WTC11 (cell line): ENCODE results near the gene SIPA1L3. TPM values are rescaled to one million over a fixed set of nuclear protein-coding genes. Genes with fewer than 3 reads are reported as not detected.

Experiments used
- ATAC-seq: fragments of 200-7000 bp; cut with Tn5 transposase; 2 replicates; pipeline ENCODE4 v1.10.0; 2021; ENCODE audit warnings: mild to moderate bottlenecking, moderate library complexity
- CTCF ChIA-PET: fragments of 300-600 bp; sonication (Branson Sonifier 250); formaldehyde crosslinking; loops from one replicate; lab custom pipeline; 2021; ENCODE audit warnings: antibody characterized with exemption; lab: Charles Lee
- POLR2A ChIA-PET: fragments of 350-600 bp; sonication (Branson Sonifier 250); formaldehyde crosslinking; loops from one replicate; lab custom pipeline; 2021; ENCODE audit warnings: antibody characterized with exemption; lab: Charles Lee
- DNase-seq: peaks from one replicate; pipeline ENCODE4 v3.0.0; 2021; ENCODE audit warnings: low spot score
- H3K27ac Mint-ChIP-seq: 2 replicates; pipeline ENCODE4 v1.8.0; 2021; ENCODE audit warnings: mixed read lengths
- H3K27me3 Mint-ChIP-seq: 2 replicates; pipeline ENCODE4 v1.8.0; 2021; ENCODE audit warnings: low read depth, mild to moderate bottlenecking, moderate library complexity, mixed read lengths
- H3K36me3 Mint-ChIP-seq: 2 replicates; pipeline ENCODE4 v1.8.0; 2021; ENCODE audit warnings: mixed read lengths
- H3K4me1 Mint-ChIP-seq: 2 replicates; pipeline ENCODE4 v1.8.0; 2022; ENCODE audit warnings: mixed read lengths
- H3K4me3 Mint-ChIP-seq: 2 replicates; pipeline ENCODE4 v1.8.0; 2021; ENCODE audit warnings: mild to moderate bottlenecking, moderate library complexity, mixed read lengths
- H3K9me3 Mint-ChIP-seq: 2 replicates; pipeline ENCODE4 v1.8.0; 2021; ENCODE audit warnings: mixed read lengths
- ATF3 ChIP-seq: sonication (generic); formaldehyde crosslinking; conservative IDR thresholded peaks from 2 replicates; pipeline ENCODE4 v1.8.1; 2022; ENCODE audit warnings: mild to moderate bottlenecking, missing genetic modification reagents
- CBFB ChIP-seq: sonication (generic); formaldehyde crosslinking; IDR thresholded peaks from 2 replicates; pipeline ENCODE4 v1.8.1; 2022; ENCODE audit warnings: mild to moderate bottlenecking, low read depth, missing genetic modification reagents
- EMX1 ChIP-seq: fragments of 250-450 bp; sonication (Bioruptor Pico); IDR thresholded peaks from 2 replicates; pipeline ENCODE4 v1.8.0; 2021; ENCODE audit warnings: mild to moderate bottlenecking
- FOXJ3 ChIP-seq: sonication (generic); formaldehyde crosslinking; IDR thresholded peaks from 2 replicates; pipeline ENCODE4 v1.9.0; 2021; ENCODE audit warnings: missing genetic modification reagents, mild to moderate bottlenecking, borderline replicate concordance
- GABPB1 ChIP-seq: sonication (generic); formaldehyde crosslinking; IDR thresholded peaks from 2 replicates; pipeline ENCODE4 v1.8.1; 2023; ENCODE audit warnings: mild to moderate bottlenecking, missing genetic modification reagents
- GTF2I ChIP-seq: fragments of 250-450 bp; sonication (Bioruptor Pico); conservative IDR thresholded peaks from 2 replicates; pipeline ENCODE4 v1.4.0; 2021; ENCODE audit warnings: mild to moderate bottlenecking
- KAT7 ChIP-seq: sonication (generic); formaldehyde crosslinking; IDR thresholded peaks from 2 replicates; pipeline ENCODE4 v1.8.1; 2023; ENCODE audit warnings: missing genetic modification reagents, mild to moderate bottlenecking, borderline replicate concordance
- PRRX2 ChIP-seq: fragments of 250-450 bp; sonication (Bioruptor Pico); IDR thresholded peaks from 2 replicates; pipeline ENCODE4 v1.8.0; 2021; ENCODE audit warnings: mild to moderate bottlenecking
- RELA ChIP-seq: sonication (generic); formaldehyde crosslinking; IDR thresholded peaks from 2 replicates; pipeline ENCODE4 v1.8.1; 2022; ENCODE audit warnings: missing genetic modification reagents, mild to moderate bottlenecking, borderline replicate concordance
- SMAD4 ChIP-seq: sonication (generic); formaldehyde crosslinking; IDR thresholded peaks from 2 replicates; pipeline ENCODE4 v1.8.0; 2022; ENCODE audit warnings: mild to moderate bottlenecking, missing genetic modification reagents
- ZNF138 ChIP-seq: sonication (generic); formaldehyde crosslinking; conservative IDR thresholded peaks from 2 replicates; pipeline ENCODE4 v1.8.1; 2022; ENCODE audit warnings: mild to moderate bottlenecking, moderate library complexity, missing genetic modification reagents
- total RNA-seq: library from RNA; stranded (reverse); gene quantifications from 3 replicates; pipeline ENCODE4 v1.2.3, GENCODE V29; 2021
- TF ChIP-seq, protein P1 (sequence below): fragments of 250-450 bp; sonication (Bioruptor Pico); IDR thresholded peaks from 2 replicates; pipeline ENCODE4 v1.9.0; 2021; ENCODE audit warnings: mild to moderate bottlenecking
- TF ChIP-seq, protein P2 (sequence below): sonication (generic); formaldehyde crosslinking; IDR thresholded peaks from 2 replicates; pipeline ENCODE4 v1.8.1; 2022; ENCODE audit warnings: mild to moderate bottlenecking, moderate library complexity, missing genetic modification reagents
- TF ChIP-seq, protein P3 (sequence below): sonication (generic); formaldehyde crosslinking; IDR thresholded peaks from 2 replicates; pipeline ENCODE4 v1.8.0; 2022; ENCODE audit warnings: mild to moderate bottlenecking, missing genetic modification reagents
- TF ChIP-seq, protein P4 (sequence below): fragments of 250-450 bp; sonication (Bioruptor Pico); IDR thresholded peaks from 2 replicates; pipeline ENCODE4 v1.9.0; 2021; ENCODE audit warnings: mild to moderate bottlenecking, borderline replicate concordance
- TF ChIP-seq, protein P5 (sequence below): sonication (generic); formaldehyde crosslinking; IDR thresholded peaks from 2 replicates; pipeline ENCODE4 v1.8.1; 2022; ENCODE audit warnings: low read depth, mild to moderate bottlenecking, moderate library complexity, missing genetic modification reagents, borderline replicate concordance
- TF ChIP-seq, protein P6 (sequence below): fragments of 200-600 bp; IDR thresholded peaks from 2 replicates; pipeline ENCODE4 v1.8.0; 2022; ENCODE audit warnings: antibody characterized with exemption

Gene SIPA1L3
- total RNA-seq, 1 experiment from 2014 or later = 41.5 TPM

DNA sequence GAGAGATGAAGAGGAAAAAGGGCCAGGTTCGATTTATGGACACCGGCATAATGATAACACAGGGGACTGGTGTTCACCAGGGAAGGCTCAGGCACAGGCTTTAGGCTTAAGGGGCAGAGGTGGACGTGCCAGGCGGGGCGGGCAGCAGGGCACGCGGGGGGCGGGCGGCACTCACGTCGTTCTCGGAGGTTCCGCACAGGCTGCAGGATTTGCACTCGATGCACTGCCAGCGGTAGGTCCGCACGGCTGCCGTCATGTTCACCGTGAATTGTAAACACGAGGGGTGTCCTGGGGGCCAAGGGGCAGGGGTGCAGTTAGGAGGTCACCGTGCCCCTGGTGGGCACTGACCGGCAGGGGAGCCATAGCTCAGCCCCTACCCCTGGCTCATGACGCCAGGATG lies 306.5 kb downstream of the SIPA1L3 start:
- H3K27me3 Mint-ChIP-seq = peaks cover 17% of the 10 kb centered on the region
- no peak overlapping the region for H3K4me3 Mint-ChIP-seq
- DNase-seq = no peak
- TF ChIP-seq, protein P1, sequence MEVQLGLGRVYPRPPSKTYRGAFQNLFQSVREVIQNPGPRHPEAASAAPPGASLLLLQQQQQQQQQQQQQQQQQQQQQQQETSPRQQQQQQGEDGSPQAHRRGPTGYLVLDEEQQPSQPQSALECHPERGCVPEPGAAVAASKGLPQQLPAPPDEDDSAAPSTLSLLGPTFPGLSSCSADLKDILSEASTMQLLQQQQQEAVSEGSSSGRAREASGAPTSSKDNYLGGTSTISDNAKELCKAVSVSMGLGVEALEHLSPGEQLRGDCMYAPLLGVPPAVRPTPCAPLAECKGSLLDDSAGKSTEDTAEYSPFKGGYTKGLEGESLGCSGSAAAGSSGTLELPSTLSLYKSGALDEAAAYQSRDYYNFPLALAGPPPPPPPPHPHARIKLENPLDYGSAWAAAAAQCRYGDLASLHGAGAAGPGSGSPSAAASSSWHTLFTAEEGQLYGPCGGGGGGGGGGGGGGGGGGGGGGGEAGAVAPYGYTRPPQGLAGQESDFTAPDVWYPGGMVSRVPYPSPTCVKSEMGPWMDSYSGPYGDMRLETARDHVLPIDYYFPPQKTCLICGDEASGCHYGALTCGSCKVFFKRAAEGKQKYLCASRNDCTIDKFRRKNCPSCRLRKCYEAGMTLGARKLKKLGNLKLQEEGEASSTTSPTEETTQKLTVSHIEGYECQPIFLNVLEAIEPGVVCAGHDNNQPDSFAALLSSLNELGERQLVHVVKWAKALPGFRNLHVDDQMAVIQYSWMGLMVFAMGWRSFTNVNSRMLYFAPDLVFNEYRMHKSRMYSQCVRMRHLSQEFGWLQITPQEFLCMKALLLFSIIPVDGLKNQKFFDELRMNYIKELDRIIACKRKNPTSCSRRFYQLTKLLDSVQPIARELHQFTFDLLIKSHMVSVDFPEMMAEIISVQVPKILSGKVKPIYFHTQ (CRISPR knock-in tag) = no peak
- TF ChIP-seq FOXJ3 (CRISPR knock-in tag) = no peak
- TF ChIP-seq, protein P2, sequence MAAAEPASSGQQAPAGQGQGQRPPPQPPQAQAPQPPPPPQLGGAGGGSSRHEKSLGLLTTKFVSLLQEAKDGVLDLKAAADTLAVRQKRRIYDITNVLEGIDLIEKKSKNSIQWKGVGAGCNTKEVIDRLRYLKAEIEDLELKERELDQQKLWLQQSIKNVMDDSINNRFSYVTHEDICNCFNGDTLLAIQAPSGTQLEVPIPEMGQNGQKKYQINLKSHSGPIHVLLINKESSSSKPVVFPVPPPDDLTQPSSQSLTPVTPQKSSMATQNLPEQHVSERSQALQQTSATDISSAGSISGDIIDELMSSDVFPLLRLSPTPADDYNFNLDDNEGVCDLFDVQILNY (CRISPR knock-in tag) = no peak
- H3K4me1 Mint-ChIP-seq = peaks cover 20% of the 10 kb centered on the region
- no peak for ATAC-seq
- no peak overlapping the region for H3K27ac Mint-ChIP-seq
- no peaks in the 10 kb centered on the region for H3K36me3 Mint-ChIP-seq
- no peaks in the 10 kb centered on the region for H3K9me3 Mint-ChIP-seq
- POLR2A ChIA-PET = interaction anchor here (0.6 to 1.2 kb wide), 3 partner anchors 13 to 294 kb away, joined by 3 to 8 read pairs (median 4); no protein-coding TSS in a partner anchor
- CTCF ChIA-PET = interaction anchor here (0.8 to 8.8 kb wide), 3 partner anchors 13 to 311 kb away, joined by 3 to 88 read pairs (median 5); no protein-coding TSS in a partner anchor

DNA sequence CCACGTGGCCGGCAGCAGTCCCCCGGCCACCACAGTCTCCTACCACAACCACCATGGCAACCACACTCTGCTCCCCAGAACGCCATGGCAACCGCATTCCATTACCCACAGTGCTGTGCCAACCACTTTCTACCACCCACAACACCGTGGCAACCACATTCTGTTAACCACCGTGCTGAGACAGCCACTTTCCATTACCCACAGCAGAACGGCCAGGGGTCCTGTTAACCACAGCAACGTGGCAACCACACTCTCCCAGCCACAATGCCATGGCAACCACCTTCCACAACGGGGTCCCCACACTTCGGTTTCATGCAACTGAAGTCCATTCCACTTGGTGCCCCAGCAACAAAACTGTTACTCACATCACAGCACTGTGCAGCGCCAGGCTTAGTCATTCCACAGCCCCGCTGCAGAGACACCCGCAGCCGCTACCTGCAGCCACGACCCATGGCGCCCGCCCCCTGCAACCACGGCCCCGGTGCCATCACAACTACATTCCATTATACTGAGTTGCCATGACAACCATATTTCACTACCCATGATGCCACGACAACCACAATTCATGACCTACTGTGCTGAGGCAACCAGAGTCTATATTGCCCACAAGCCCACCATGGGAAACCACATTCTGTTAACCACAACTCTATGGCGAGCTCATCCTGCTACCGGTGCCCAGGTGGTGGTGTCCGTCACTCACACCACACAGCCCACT lies 307.1 kb downstream of the SIPA1L3 start:
- Mint-ChIP-seq H3K36me3 (no peaks in the 10 kb centered on the region), H3K27ac (no peak overlapping the region), H3K9me3 (no peaks in the 10 kb centered on the region), H3K4me3 (no peak overlapping the region), H3K27me3 (peaks cover 13% of the 10 kb centered on the region), H3K4me1 (peaks cover 16% of the 10 kb centered on the region)
- DNase-seq (no peak), ATAC-seq (no peak)
- ChIA-PET CTCF (interaction anchor here (1.0 to 1.4 kb wide), 3 partner anchors 11 to 72 kb away, joined by 3 to 4 read pairs (median 4); no protein-coding TSS in a partner anchor), POLR2A (no interaction called here)
- TF ChIP-seq, protein P3, sequence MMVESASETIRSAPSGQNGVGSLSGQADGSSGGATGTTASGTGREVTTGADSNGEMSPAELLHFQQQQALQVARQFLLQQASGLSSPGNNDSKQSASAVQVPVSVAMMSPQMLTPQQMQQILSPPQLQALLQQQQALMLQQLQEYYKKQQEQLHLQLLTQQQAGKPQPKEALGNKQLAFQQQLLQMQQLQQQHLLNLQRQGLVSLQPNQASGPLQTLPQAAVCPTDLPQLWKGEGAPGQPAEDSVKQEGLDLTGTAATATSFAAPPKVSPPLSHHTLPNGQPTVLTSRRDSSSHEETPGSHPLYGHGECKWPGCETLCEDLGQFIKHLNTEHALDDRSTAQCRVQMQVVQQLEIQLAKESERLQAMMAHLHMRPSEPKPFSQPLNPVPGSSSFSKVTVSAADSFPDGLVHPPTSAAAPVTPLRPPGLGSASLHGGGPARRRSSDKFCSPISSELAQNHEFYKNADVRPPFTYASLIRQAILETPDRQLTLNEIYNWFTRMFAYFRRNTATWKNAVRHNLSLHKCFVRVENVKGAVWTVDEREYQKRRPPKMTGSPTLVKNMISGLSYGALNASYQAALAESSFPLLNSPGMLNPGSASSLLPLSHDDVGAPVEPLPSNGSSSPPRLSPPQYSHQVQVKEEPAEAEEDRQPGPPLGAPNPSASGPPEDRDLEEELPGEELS (CRISPR knock-in tag) = no peak
- TF ChIP-seq GTF2I (CRISPR knock-in tag) (no peak), RELA (CRISPR knock-in tag) (no peak), PRRX2 (no peak), SMAD4 (CRISPR knock-in tag) (no peak), ZNF138 (CRISPR knock-in tag) (no peak), CBFB (CRISPR knock-in tag) (no peak), KAT7 (CRISPR knock-in tag) (no peak), ATF3 (CRISPR knock-in tag) (no peak), GABPB1 (CRISPR knock-in tag) (no peak), EMX1 (CRISPR knock-in tag) (no peak), FOXJ3 (CRISPR knock-in tag) (no peak)
- TF ChIP-seq, protein P4, sequence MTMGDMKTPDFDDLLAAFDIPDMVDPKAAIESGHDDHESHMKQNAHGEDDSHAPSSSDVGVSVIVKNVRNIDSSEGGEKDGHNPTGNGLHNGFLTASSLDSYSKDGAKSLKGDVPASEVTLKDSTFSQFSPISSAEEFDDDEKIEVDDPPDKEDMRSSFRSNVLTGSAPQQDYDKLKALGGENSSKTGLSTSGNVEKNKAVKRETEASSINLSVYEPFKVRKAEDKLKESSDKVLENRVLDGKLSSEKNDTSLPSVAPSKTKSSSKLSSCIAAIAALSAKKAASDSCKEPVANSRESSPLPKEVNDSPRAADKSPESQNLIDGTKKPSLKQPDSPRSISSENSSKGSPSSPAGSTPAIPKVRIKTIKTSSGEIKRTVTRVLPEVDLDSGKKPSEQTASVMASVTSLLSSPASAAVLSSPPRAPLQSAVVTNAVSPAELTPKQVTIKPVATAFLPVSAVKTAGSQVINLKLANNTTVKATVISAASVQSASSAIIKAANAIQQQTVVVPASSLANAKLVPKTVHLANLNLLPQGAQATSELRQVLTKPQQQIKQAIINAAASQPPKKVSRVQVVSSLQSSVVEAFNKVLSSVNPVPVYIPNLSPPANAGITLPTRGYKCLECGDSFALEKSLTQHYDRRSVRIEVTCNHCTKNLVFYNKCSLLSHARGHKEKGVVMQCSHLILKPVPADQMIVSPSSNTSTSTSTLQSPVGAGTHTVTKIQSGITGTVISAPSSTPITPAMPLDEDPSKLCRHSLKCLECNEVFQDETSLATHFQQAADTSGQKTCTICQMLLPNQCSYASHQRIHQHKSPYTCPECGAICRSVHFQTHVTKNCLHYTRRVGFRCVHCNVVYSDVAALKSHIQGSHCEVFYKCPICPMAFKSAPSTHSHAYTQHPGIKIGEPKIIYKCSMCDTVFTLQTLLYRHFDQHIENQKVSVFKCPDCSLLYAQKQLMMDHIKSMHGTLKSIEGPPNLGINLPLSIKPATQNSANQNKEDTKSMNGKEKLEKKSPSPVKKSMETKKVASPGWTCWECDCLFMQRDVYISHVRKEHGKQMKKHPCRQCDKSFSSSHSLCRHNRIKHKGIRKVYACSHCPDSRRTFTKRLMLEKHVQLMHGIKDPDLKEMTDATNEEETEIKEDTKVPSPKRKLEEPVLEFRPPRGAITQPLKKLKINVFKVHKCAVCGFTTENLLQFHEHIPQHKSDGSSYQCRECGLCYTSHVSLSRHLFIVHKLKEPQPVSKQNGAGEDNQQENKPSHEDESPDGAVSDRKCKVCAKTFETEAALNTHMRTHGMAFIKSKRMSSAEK = no peak
- TF ChIP-seq, protein P5, sequence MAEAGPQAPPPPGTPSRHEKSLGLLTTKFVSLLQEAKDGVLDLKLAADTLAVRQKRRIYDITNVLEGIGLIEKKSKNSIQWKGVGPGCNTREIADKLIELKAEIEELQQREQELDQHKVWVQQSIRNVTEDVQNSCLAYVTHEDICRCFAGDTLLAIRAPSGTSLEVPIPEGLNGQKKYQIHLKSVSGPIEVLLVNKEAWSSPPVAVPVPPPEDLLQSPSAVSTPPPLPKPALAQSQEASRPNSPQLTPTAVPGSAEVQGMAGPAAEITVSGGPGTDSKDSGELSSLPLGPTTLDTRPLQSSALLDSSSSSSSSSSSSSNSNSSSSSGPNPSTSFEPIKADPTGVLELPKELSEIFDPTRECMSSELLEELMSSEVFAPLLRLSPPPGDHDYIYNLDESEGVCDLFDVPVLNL = no peak
- TF ChIP-seq, protein P6, sequence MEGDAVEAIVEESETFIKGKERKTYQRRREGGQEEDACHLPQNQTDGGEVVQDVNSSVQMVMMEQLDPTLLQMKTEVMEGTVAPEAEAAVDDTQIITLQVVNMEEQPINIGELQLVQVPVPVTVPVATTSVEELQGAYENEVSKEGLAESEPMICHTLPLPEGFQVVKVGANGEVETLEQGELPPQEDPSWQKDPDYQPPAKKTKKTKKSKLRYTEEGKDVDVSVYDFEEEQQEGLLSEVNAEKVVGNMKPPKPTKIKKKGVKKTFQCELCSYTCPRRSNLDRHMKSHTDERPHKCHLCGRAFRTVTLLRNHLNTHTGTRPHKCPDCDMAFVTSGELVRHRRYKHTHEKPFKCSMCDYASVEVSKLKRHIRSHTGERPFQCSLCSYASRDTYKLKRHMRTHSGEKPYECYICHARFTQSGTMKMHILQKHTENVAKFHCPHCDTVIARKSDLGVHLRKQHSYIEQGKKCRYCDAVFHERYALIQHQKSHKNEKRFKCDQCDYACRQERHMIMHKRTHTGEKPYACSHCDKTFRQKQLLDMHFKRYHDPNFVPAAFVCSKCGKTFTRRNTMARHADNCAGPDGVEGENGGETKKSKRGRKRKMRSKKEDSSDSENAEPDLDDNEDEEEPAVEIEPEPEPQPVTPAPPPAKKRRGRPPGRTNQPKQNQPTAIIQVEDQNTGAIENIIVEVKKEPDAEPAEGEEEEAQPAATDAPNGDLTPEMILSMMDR = no peak
